Gastrocnemius medialis (tissue), 4 donors: ENCODE results near the gene C17orf75. TPM values are rescaled to one million over a fixed set of nuclear protein-coding genes. Genes with fewer than 3 reads are reported as not detected.

ENCODE experiments used
- ATAC-seq, 2 donors: fragments of 150-250 bp; one replicate each; pipeline ENCODE4 v1.9.1; 2016
- DNase-seq, 2 donors: peaks; one replicate each; pipeline ENCODE4 v3.0.0-alpha.2; 2019
- H3K27ac ChIP-seq, 4 donors: fragments of 200-600 bp; sonication (generic); 1 replicate in 1 of 4; 2 replicates in 3 of 4; pipeline ENCODE4 v1.5.1; 2016 to 2018; ENCODE audit warnings: mild to moderate bottlenecking in 2 of 4, moderate library complexity in 1 of 4
- H3K27me3 ChIP-seq, 3 donors: fragments of 200-600 bp; sonication (generic) in 2 of 3; 1 replicate in 1 of 3; 2 replicates in 2 of 3; pipeline versions ENCODE4 v1.5.1 to v1.6.0; 2016 to 2019; ENCODE audit warnings: mild to moderate bottlenecking in 1 of 3, moderate library complexity in 1 of 3
- H3K36me3 ChIP-seq, 2 donors: fragments of 200-600 bp; sonication (generic) in 1 of 2; one replicate each; pipeline ENCODE4 v1.5.1; 2017 to 2018
- H3K4me1 ChIP-seq, 2 donors: fragments of 200-600 bp; sonication (generic) in 1 of 2; one replicate each; pipeline ENCODE4 v1.5.1; 2016 to 2017; ENCODE audit warnings: mild to moderate bottlenecking in 2 of 2
- H3K4me3 ChIP-seq, 4 donors: fragments of 200-600 bp; sonication (generic) in 3 of 4; 1 replicate in 1 of 4; 2 replicates in 3 of 4; pipeline ENCODE4 v1.5.1; 2016 to 2019; ENCODE audit warnings: mild to moderate bottlenecking in 2 of 4
- H3K9me3 ChIP-seq, 3 donors: fragments of 200-600 bp; sonication (generic) in 2 of 3; 1 replicate in 1 of 3; 2 replicates in 2 of 3; pipeline ENCODE4 v1.5.1; 2016 to 2019
- POLR2A ChIP-seq, 2 donors: fragments of 450-650 bp; IDR thresholded peaks; one replicate each; pipeline ENCODE4 v1.6.1; 2017; ENCODE audit warnings: antibody characterized with exemption in 2 of 2, mild to moderate bottlenecking in 2 of 2, moderate library complexity in 2 of 2
- in situ Hi-C, 4 donors: fragments of 200-750 bp; cut with MboI; loops; one replicate each; pipeline versions ENCODE4 v1.15.0 to v1.8.0; 2017; ENCODE audit warnings: low sequenced_read_pairs in 4 of 4
- intact Hi-C: fragments of 100-400 bp; cut with DNase I; formaldehyde crosslinking; loops from one replicate; pipeline ENCODE4 v1.15.1; 2023; ENCODE audit warnings: low total_unique reads
- total RNA-seq, 4 donors: library from RNA; depleted of rRNA; stranded (reverse); fragments of >200 nt; gene quantifications; one replicate each; pipeline versions ENCODE4 v1.1.0 to v1.2.3, GENCODE V29; 2016
- TF ChIP-seq, protein P1 (sequence below), 5 experiments: fragments of 450-650 bp in 3 of 5; fragments of 200-600 bp in 2 of 5; sonication (generic) in 2 of 5; IDR thresholded peaks in 4 of 5; conservative IDR thresholded peaks in 1 of 5; 1 replicate in 4 of 5; 2 replicates in 1 of 5; pipeline ENCODE4 v1.5.1; 2016 to 2019; ENCODE audit warnings: antibody characterized with exemption in 5 of 5, mild to moderate bottlenecking in 3 of 5, moderate library complexity in 3 of 5

The C17orf75 gene
- total RNA-seq, 4 donors from 2014 or later = 4.1 to 8.9 (median 7.7) TPM

GRCh38 chr17:32349503-32349853, 7.5 kb upstream of the C17orf75 start:
- TF ChIP-seq POLR2A (IDR thresholded peaks at IDR 0.05) = no peak
- TF ChIP-seq, protein P1, sequence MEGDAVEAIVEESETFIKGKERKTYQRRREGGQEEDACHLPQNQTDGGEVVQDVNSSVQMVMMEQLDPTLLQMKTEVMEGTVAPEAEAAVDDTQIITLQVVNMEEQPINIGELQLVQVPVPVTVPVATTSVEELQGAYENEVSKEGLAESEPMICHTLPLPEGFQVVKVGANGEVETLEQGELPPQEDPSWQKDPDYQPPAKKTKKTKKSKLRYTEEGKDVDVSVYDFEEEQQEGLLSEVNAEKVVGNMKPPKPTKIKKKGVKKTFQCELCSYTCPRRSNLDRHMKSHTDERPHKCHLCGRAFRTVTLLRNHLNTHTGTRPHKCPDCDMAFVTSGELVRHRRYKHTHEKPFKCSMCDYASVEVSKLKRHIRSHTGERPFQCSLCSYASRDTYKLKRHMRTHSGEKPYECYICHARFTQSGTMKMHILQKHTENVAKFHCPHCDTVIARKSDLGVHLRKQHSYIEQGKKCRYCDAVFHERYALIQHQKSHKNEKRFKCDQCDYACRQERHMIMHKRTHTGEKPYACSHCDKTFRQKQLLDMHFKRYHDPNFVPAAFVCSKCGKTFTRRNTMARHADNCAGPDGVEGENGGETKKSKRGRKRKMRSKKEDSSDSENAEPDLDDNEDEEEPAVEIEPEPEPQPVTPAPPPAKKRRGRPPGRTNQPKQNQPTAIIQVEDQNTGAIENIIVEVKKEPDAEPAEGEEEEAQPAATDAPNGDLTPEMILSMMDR (IDR thresholded peaks at IDR 0.05 in 4 of 5, conservative IDR thresholded peaks at IDR 0.05 in 1 of 5) = no peak
- in situ Hi-C loops = loop anchor here in 1 of 4 donors (25.0 kb wide), 1 partner anchor 337 kb away; the partner anchor contains the start of gene LRRC37B

GRCh38 chr17:32348483-32348800, 6.5 kb upstream of the C17orf75 start:
- DNase-seq (no peak), ATAC-seq (no peak)
- intact Hi-C loops (no loop called here), in situ Hi-C loops (loop anchor here in 1 of 4 donors (25.0 kb wide), 1 partner anchor 336 kb away; the partner anchor contains the start of gene LRRC37B)
- Histone ChIP-seq H3K27ac (no peak overlapping the region), H3K4me3 (no peak overlapping the region), H3K36me3 (peaks cover 0 to 14% of the 10 kb centered on the region in 2 donors), H3K9me3 (no peaks in the 10 kb centered on the region), H3K27me3 (no peaks in the 10 kb centered on the region), H3K4me1 (peaks cover 24 to 28% of the 10 kb centered on the region in 2 donors)
- TF ChIP-seq POLR2A (IDR thresholded peaks at IDR 0.05) = no peak
- TF ChIP-seq, protein P1 (IDR thresholded peaks at IDR 0.05 in 4 of 5, conservative IDR thresholded peaks at IDR 0.05 in 1 of 5) = no peak

More at GRCh38 chr17:32349503-32349853, 7.5 kb upstream of the C17orf75 start:
- peaks cover 32 to 38% of the 10 kb centered on the region in 2 donors for H3K4me1 ChIP-seq
- H3K4me3 ChIP-seq = peak overlapping the region; percentile 67 to 96 (median 87)
- peaks cover 0 to 22% of the 10 kb centered on the region in 2 donors for H3K36me3 ChIP-seq
- peak overlapping the region; percentile 96 to 100 (median 98) for H3K27ac ChIP-seq
- intact Hi-C loops = no loop called here
- ATAC-seq (peak in 1 of 2 donors; percentile 22), DNase-seq (no peak)
- H3K27me3 ChIP-seq = no peaks in the 10 kb centered on the region
- no peaks in the 10 kb centered on the region for H3K9me3 ChIP-seq

DNA sequence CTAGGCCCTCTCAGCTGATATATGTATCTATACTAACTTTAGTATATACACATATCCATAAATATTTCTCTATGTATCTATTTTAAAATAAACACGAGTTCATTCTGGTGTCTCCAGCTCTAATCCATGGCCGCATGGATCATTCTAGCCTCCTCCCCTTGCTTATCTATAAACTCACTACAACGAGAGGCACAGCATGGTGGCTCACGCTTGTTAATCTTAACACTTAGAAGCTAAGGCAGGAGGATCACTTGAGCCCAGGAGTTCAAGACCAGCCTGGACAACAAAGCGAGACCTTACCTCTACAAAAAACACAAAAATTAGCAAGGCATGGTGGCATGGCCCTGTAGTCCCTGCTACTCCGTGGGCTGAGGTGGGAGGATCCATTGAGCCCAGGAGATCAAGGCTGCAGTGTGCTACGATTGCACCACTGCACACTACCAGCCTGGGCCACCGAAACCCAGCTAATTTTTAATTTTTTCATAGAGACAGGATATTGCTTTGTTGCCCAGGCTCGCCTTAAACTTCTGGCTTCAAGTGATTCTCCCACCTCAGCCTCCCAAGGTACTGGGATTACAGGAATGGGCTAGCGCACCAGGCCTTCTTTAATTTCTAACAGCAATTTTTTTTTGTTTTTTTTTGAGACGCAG, 4.1 kb upstream of the C17orf75 start:
- Histone ChIP-seq H3K27me3 (no peaks in the 10 kb centered on the region), H3K9me3 (no peaks in the 10 kb centered on the region), H3K27ac (no peak overlapping the region), H3K4me1 (peaks cover 2 to 23% of the 10 kb centered on the region in 2 donors), H3K4me3 (no peak overlapping the region), H3K36me3 (no peaks in the 10 kb centered on the region)
- in situ Hi-C loops (loop anchor here in 1 of 4 donors (25.0 kb wide), 1 partner anchor 334 kb away; the partner anchor contains the start of gene LRRC37B), intact Hi-C loops (no loop called here)
- DNase-seq (no peak), ATAC-seq (no peak)
- TF ChIP-seq POLR2A (IDR thresholded peaks at IDR 0.05) = no peak
- TF ChIP-seq, protein P1 (IDR thresholded peaks at IDR 0.05 in 4 of 5, conservative IDR thresholded peaks at IDR 0.05 in 1 of 5) = no peak

GRCh38 chr17:32342603-32343325, 791 bp upstream of the C17orf75 start:
- intact Hi-C loops = loop anchor here (5.0 kb wide), 1 partner anchor 105 kb away; no protein-coding TSS in a partner anchor

More at GRCh38 chr17:32342603-32343325, 791 bp upstream of the C17orf75 start:
- Histone ChIP-seq H3K4me1 (peaks cover 0 to 18% of the 10 kb centered on the region in 2 donors), H3K9me3 (no peaks in the 10 kb centered on the region), H3K27me3 (no peaks in the 10 kb centered on the region), H3K27ac (peak overlapping the region; percentile 76 to 81 (median 80)), H3K4me3 (peak overlapping the region; percentile 63 to 79 (median 70)), H3K36me3 (peaks cover 0 to 13% of the 10 kb centered on the region in 2 donors)
- in situ Hi-C loops = loop anchor here in 1 of 4 donors (25.0 kb wide), 1 partner anchor 330 kb away; the partner anchor contains the start of gene LRRC37B
- DNase-seq (no peak), ATAC-seq (no peak)
- TF ChIP-seq, protein P1 (IDR thresholded peaks at IDR 0.05 in 4 of 5, conservative IDR thresholded peaks at IDR 0.05 in 1 of 5) = no peak
- TF ChIP-seq POLR2A (IDR thresholded peaks at IDR 0.05) = no peak
